K562 (cell line): ENCODE measurements around the gene PRODH2. TPM values are rescaled to one million over a fixed set of nuclear protein-coding genes. Genes with fewer than 3 reads are reported as not detected.

Experiments
- ARID4B ChIP-seq: sonication (generic); formaldehyde crosslinking; IDR thresholded peaks from 2 replicates; pipeline ENCODE4 v1.8.0; 2022; ENCODE audit warnings: mild to moderate bottlenecking, missing genetic modification reagents
- CHAMP1 ChIP-seq: fragments of 450-650 bp; IDR thresholded peaks from 2 replicates; pipeline ENCODE4 v1.6.1; 2016; ENCODE audit warnings: mild to moderate bottlenecking
- CHD1 ChIP-seq: fragments of 200-600 bp; sonication (generic); IDR thresholded peaks from one replicate; pipeline ENCODE4 v1.6.1; 2012; ENCODE audit warnings: mild to moderate bottlenecking, moderate library complexity, low read length, inconsistent platforms
- CTBP1 ChIP-seq: fragments of 450-650 bp; IDR thresholded peaks from 2 replicates; pipeline ENCODE4 v1.6.1; 2016; ENCODE audit warnings: borderline replicate concordance
- FOXK1 ChIP-seq: sonication (generic); formaldehyde crosslinking; IDR thresholded peaks from 2 replicates; pipeline ENCODE4 v1.8.0; 2022; ENCODE audit warnings: missing genetic modification reagents, mild to moderate bottlenecking, borderline replicate concordance
- FOXP1 ChIP-seq: sonication (generic); formaldehyde crosslinking; IDR thresholded peaks from 2 replicates; pipeline ENCODE4 v1.8.0; 2022; ENCODE audit warnings: mild to moderate bottlenecking, missing genetic modification reagents
- GATAD2B ChIP-seq: fragments of 450-650 bp; IDR thresholded peaks from 2 replicates; pipeline ENCODE4 v1.6.1; 2017; ENCODE audit warnings: mild to moderate bottlenecking, borderline replicate concordance
- MYC ChIP-seq, 2 experiments: fragments of 250-450 bp in 1 of 2; sonication (Bioruptor Pico) in 1 of 2; IDR thresholded peaks; 2 replicates each; pipeline versions ENCODE4 v1.5.1 to v1.6.1; 2012 to 2021; ENCODE audit warnings: low read depth in 2 of 2, borderline replicate concordance in 1 of 2, improper control_type of control experiment in 1 of 2, low read length in 1 of 2, mild to moderate bottlenecking in 1 of 2, moderate library complexity in 1 of 2
- U2AF2 ChIP-seq: fragments of 200-400 bp; formaldehyde crosslinking; optimal IDR thresholded peaks from 2 replicates; pipeline ENCODE3; 2017; ENCODE audit warnings: low read depth, mild to moderate bottlenecking, low read length
- polyA plus RNA-seq, 8 experiments: library from polyadenylated mRNA; depleted of rRNA in 4 of 8; stranded (reverse) in 5 of 8; unstranded in 3 of 8; fragments of >200 nt; fragmentation: Nextera tagmentation in 2 of 8; fragmentation: Illumina TruSeq in 1 of 8; extraction: Ambion mirVana in 2 of 8; extraction: Trizol in 1 of 8; gene quantifications; 2 replicates each; pipeline versions ENCODE4 v1.2.1 to v1.2.3, GENCODE V29; 2011 to 2014; ENCODE audit warnings: inconsistent platforms in 1 of 8, missing spikeins in 1 of 8
- total RNA-seq, 7 experiments: library from RNA; depleted of rRNA in 6 of 7; stranded (reverse); fragments of >200 nt in 6 of 7; fragmentation: Illumina TruSeq in 2 of 7; extraction: Trizol in 2 of 7; gene quantifications; 2 replicates each; pipeline versions ENCODE4 v1.2.1 to v1.2.3, GENCODE V29; 2011 to 2021; ENCODE audit warnings: low replicate concordance in 1 of 7
- TF ChIP-seq, protein P1 (sequence below): fragments of 250-450 bp; sonication (Bioruptor Pico); IDR thresholded peaks from 2 replicates; pipeline ENCODE4 v1.5.0; 2022; ENCODE audit warnings: mild to moderate bottlenecking

Gene PRODH2
- total and polyA plus RNA-seq, 9 of the 15 experiments (the other 6 are each of a cell fraction or from before 2014, with no cell fraction given) = not detected

DNA sequence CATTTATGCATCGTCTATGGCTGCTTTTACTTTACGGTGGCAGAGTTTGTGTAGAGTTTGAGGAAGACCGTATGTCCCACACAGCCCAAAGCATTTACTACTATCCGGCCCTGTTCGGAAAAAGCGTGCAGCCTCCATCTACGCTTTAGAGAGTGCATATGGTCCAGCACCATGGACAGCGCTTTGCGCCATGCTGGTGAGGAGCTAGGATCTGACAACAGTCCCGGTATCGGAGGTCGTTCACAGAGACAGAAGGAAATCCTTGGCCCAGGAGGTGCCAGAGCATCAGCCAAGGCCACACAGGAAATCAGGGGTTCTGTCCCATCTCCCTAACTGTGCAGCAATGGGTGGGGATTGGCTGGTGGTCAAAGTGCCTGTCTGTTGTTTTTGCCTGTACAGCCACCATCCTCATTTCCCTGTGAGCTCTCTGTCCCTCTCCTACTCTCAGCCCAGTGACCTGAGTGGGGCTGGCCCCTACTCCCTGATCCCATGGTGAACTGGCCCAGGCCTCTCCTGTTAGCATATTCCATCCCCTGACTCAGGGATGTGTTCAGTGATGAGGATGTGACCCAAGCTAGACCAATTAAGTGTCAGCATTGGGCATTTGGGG is 16.2 kb upstream of the PRODH2 start (continued):
- TF ChIP-seq CHD1 = no peak
- 0 out of 2 replicates have a peak, but pooled peaks have one; percentile 20 for TF ChIP-seq CTBP1
- 0 out of 2 replicates have a peak, but pooled peaks have one; percentile 71 for TF ChIP-seq FOXP1
- TF ChIP-seq, protein P1, sequence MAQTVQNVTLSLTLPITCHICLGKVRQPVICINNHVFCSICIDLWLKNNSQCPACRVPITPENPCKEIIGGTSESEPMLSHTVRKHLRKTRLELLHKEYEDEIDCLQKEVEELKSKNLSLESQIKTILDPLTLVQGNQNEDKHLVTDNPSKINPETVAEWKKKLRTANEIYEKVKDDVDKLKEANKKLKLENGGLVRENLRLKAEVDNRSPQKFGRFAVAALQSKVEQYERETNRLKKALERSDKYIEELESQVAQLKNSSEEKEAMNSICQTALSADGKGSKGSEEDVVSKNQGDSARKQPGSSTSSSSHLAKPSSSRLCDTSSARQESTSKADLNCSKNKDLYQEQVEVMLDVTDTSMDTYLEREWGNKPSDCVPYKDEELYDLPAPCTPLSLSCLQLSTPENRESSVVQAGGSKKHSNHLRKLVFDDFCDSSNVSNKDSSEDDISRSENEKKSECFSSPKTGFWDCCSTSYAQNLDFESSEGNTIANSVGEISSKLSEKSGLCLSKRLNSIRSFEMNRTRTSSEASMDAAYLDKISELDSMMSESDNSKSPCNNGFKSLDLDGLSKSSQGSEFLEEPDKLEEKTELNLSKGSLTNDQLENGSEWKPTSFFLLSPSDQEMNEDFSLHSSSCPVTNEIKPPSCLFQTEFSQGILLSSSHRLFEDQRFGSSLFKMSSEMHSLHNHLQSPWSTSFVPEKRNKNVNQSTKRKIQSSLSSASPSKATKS (CRISPR knock-in tag) = no peak
- peak; percentile 88; the same call in 1 of the 2 replicates for TF ChIP-seq ARID4B (CRISPR knock-in tag)
- peak; percentile 28; the same call in 1 of the 2 replicates for TF ChIP-seq CHAMP1
- peak; percentile 66; the same call in 1 of the 2 replicates for TF ChIP-seq MYC (IDR thresholded peaks at IDR 0.05; ENCODE audit: low read depth, low read length)
- no peak for TF ChIP-seq MYC (CRISPR knock-in tag; IDR thresholded peaks at IDR 0.05; ENCODE audit: borderline replicate concordance, low read depth)
- TF ChIP-seq FOXK1 (CRISPR knock-in tag) = peak; percentile 96; the same call in 1 of the 2 replicates
- no peak for TF ChIP-seq U2AF2
- no peak for TF ChIP-seq GATAD2B
